ENCODE data around the gene CLHC1. TPM values are rescaled to one million over a fixed set of nuclear protein-coding genes. Genes with fewer than 3 reads are reported as not detected.

The CLHC1 gene
- total and polyA plus RNA-seq, 9 donors, result 5.6 to 21.3 (median 14.0) TPM

- H3K4me1 ChIP-seq (ENCODE audit: insufficient read depth), result peaks cover 7% of the 10 kb centered on the region
- intact Hi-C loops (cut with DNase I), result no loop called here
- H3K9me3 ChIP-seq, result no peaks in the 10 kb centered on the region
- DNase-seq, result no peak
- H3K4me3 ChIP-seq, result no peak overlapping the region
- no peaks in the 10 kb centered on the region for H3K27me3 ChIP-seq
- 74 to 77% (median 75%) methylated on average over 23 of the region's 23 CpGs for WGBS, 3 donors
- no peak overlapping the region for H3K27ac ChIP-seq
- no peaks in the 10 kb centered on the region for H3K36me3 ChIP-seq
- no peak for TF ChIP-seq EP300 (IDR thresholded peaks at IDR 0.05)
- TF ChIP-seq, protein P1, sequence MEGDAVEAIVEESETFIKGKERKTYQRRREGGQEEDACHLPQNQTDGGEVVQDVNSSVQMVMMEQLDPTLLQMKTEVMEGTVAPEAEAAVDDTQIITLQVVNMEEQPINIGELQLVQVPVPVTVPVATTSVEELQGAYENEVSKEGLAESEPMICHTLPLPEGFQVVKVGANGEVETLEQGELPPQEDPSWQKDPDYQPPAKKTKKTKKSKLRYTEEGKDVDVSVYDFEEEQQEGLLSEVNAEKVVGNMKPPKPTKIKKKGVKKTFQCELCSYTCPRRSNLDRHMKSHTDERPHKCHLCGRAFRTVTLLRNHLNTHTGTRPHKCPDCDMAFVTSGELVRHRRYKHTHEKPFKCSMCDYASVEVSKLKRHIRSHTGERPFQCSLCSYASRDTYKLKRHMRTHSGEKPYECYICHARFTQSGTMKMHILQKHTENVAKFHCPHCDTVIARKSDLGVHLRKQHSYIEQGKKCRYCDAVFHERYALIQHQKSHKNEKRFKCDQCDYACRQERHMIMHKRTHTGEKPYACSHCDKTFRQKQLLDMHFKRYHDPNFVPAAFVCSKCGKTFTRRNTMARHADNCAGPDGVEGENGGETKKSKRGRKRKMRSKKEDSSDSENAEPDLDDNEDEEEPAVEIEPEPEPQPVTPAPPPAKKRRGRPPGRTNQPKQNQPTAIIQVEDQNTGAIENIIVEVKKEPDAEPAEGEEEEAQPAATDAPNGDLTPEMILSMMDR (IDR thresholded peaks at IDR 0.05), result no peak
- TF ChIP-seq POLR2A (IDR thresholded peaks at IDR 0.05), result no peak
Observed at GRCh38 chr2:55137024-55137958, 94.8 kb downstream of the CLHC1 start.

DNA sequence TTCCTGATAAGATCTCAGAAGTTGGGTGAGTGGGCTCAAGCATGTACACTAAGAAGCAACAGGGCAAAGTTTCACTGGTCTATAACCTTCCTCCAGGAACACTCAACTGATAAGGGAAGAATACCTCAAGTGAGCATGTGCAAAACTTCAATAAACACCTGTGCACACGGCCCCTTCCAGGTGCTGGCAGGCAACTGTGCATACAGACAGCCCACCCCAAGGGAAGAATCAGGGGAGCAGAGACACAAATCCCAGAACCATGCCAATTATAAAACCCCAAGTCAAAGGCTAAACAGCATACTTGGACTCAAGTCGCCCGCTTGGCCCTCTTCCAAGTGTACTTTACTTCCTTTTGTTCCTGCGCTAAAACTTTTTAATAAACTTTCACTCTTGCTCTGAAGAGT is 96.0 kb downstream of the CLHC1 start:
- DNase-seq, result no peak
- Histone ChIP-seq H3K4me3 (no peak overlapping the region), H3K27ac (no peak overlapping the region), H3K27me3 (no peaks in the 10 kb centered on the region), H3K9me3 (no peaks in the 10 kb centered on the region), H3K36me3 (no peaks in the 10 kb centered on the region), H3K4me1 (ENCODE audit: insufficient read depth) (peaks cover 7% of the 10 kb centered on the region)
- intact Hi-C loops (cut with DNase I), result no loop called here
- 74 to 81% (median 80%) methylated on average over 4 of the region's 4 CpGs for WGBS, 3 donors
- TF ChIP-seq, protein P1 (IDR thresholded peaks at IDR 0.05), result no peak
- TF ChIP-seq POLR2A (IDR thresholded peaks at IDR 0.05), result no peak
- TF ChIP-seq EP300 (IDR thresholded peaks at IDR 0.05), result no peak

DNA sequence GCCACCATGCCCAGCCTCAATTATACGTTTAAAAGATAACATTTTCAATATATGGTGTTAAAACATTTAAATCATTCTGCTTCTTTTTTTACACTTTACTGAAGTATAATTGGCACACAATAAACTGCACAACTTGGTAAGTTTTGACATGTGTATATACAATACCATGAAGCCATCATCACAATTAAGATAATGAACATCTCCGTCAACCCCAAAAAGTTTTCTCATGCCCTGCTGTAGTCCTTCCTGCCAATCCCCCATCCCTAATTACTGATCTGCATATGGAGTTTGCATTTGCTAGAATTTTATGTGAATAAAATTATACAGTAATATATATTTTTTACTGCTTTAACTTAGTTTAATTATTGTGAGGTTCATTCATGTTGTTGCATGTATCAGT is 96.6 kb downstream of the CLHC1 start:
- Histone ChIP-seq H3K4me3 (no peak overlapping the region), H3K4me1 (ENCODE audit: insufficient read depth) (peaks cover 7% of the 10 kb centered on the region)
- 41 to 95% (median 90%) methylated on average over 2 of the region's 2 CpGs for WGBS, 3 donors

GRCh38 chr2:55134316-55134706 is 97.8 kb downstream of the CLHC1 start:
- 64 to 85% (median 75%) methylated on average over 1 of the region's 1 CpG for WGBS, 3 donors
- no peak for TF ChIP-seq EP300 (IDR thresholded peaks at IDR 0.05)
- TF ChIP-seq POLR2A (IDR thresholded peaks at IDR 0.05), result no peak
- TF ChIP-seq, protein P1 (IDR thresholded peaks at IDR 0.05), result no peak
- no peak overlapping the region for H3K4me3 ChIP-seq

More for the DNA sequence above, 96.6 kb downstream of the CLHC1 start:
- DNase-seq, result no peak
- no peaks in the 10 kb centered on the region for H3K27me3 ChIP-seq
- intact Hi-C loops (cut with DNase I), result no loop called here
- TF ChIP-seq POLR2A (IDR thresholded peaks at IDR 0.05) (no peak), EP300 (IDR thresholded peaks at IDR 0.05) (no peak)
- TF ChIP-seq, protein P1 (IDR thresholded peaks at IDR 0.05), result no peak
- H3K36me3 ChIP-seq, result no peaks in the 10 kb centered on the region
- no peak overlapping the region for H3K27ac ChIP-seq
- H3K9me3 ChIP-seq, result no peaks in the 10 kb centered on the region

More at GRCh38 chr2:55134316-55134706, 97.8 kb downstream of the CLHC1 start:
- DNase-seq, result no peak
- H3K27ac ChIP-seq, result peak overlapping the region in 1 of 2 donors; percentile 65
- peaks cover 7% of the 10 kb centered on the region for H3K4me1 ChIP-seq (ENCODE audit: insufficient read depth)
- H3K36me3 ChIP-seq, result no peaks in the 10 kb centered on the region
- H3K9me3 ChIP-seq, result no peaks in the 10 kb centered on the region
- intact Hi-C loops (cut with DNase I), result no loop called here
- no peaks in the 10 kb centered on the region for H3K27me3 ChIP-seq

Measured in ovary (tissue), 9 donors.